Ovary (tissue), 9 donors: ENCODE results near the gene NCOR1. TPM values are rescaled to one million over a fixed set of nuclear protein-coding genes. Genes with fewer than 3 reads are reported as not detected.

Source experiments
- DNase-seq, 5 donors: peaks; one replicate each; pipeline ENCODE4 v3.0.0-alpha.2; 2019 to 2020
- H3K27ac ChIP-seq, 2 donors: fragments of 200-600 bp; one replicate each; pipeline versions ENCODE4 v1.5.1 to v1.8.0; 2019 to 2022
- H3K27me3 ChIP-seq: fragments of 200-600 bp; one replicate; pipeline ENCODE4 v1.8.0; 2022
- H3K36me3 ChIP-seq: fragments of 200-600 bp; sonication (generic); one replicate; pipeline ENCODE4 v1.5.1; 2019
- H3K4me1 ChIP-seq: one replicate; pipeline ENCODE4 v1.8.1; 2013; ENCODE audit warnings: mild to moderate bottlenecking, moderate library complexity; ENCODE audit not compliant: insufficient read depth
- H3K4me3 ChIP-seq: fragments of 200-600 bp; sonication (generic); one replicate; pipeline ENCODE4 v1.5.1; 2017
- H3K9me3 ChIP-seq, 2 donors: fragments of 200-600 bp in 1 of 2; sonication (generic) in 1 of 2; one replicate each; pipeline versions ENCODE4 v1.5.1 to v1.8.1; 2013 to 2019; ENCODE audit warnings: mild to moderate bottlenecking in 1 of 2, moderate library complexity in 1 of 2
- EP300 ChIP-seq: sonication (generic); formaldehyde crosslinking; IDR thresholded peaks from one replicate; pipeline ENCODE4 v1.6.1; 2017; ENCODE audit warnings: antibody characterized with exemption
- POLR2A ChIP-seq: fragments of 450-650 bp; IDR thresholded peaks from one replicate; pipeline ENCODE4 v1.6.1; 2017; ENCODE audit warnings: antibody characterized with exemption, mild to moderate bottlenecking, moderate library complexity
- WGBS, 3 donors: extraction: QIAGEN DNeasy Blood & Tissue Kit in 1 of 3; methylation state at CpG; one replicate each; pipeline versions ENCODE4 v1.1.5 to v1.1.7; 2013 to 2017; 5-methylcytosine and 5-hydroxymethylcytosine counted together
- intact Hi-C, 4 donors: fragments of 100-400 bp; cut with DNase I; formaldehyde crosslinking; loops; one replicate each; pipeline versions ENCODE4 v1.11.0 to v1.15.1; 2022 to 2023
- polyA plus RNA-seq, 2 donors: library from polyadenylated mRNA; stranded (reverse); fragments of 200-250 nt in 1 of 2; fragments of 350-450 nt in 1 of 2; fragmentation: Illumina TruSeq in 1 of 2; extraction: RNeasy Lipid Tissue Mini Kit (QIAGEN cat#74804) in 1 of 2; gene quantifications; one replicate each; pipeline ENCODE4 v1.2.3, GENCODE V29; 2013 to 2014
- total RNA-seq, 7 donors: library from RNA; depleted of rRNA in 2 of 7; stranded (reverse); fragments of >200 nt in 2 of 7; fragmentation: NEBNext Ultra II Directional in 3 of 7; extraction: Animal tissue kit (Norgen Biotek cat#: 25700) in 3 of 7; gene quantifications; one replicate each; pipeline versions ENCODE4 v1.1.0 to v1.2.4, GENCODE V29; 2016 to 2023
- TF ChIP-seq, protein P1 (sequence below), 3 donors: fragments of 450-650 bp in 2 of 3; fragments of 200-600 bp in 1 of 3; IDR thresholded peaks; one replicate each; pipeline versions ENCODE4 v1.5.1 to v1.8.0; 2016 to 2022; ENCODE audit warnings: antibody characterized with exemption in 3 of 3, mild to moderate bottlenecking in 1 of 3
- donor health status: DM: no; HTN: no; CAD: no; lungs with moderate emphysema.
- donor health status: DM: no; HTN: no; CAD: no.
- donor health status: Bipolar disorder and iron deficiency.
- donor health status: DM: yes; HTN: yes; CAD: no.
- donor health status: DM: no; HTN: no; CAD: no.
- donor health status: DM: yes; HTN: yes; CAD: no.

NCOR1 gene
- total and polyA plus RNA-seq, 9 donors: 32.4 to 142 (median 110) TPM

DNA sequence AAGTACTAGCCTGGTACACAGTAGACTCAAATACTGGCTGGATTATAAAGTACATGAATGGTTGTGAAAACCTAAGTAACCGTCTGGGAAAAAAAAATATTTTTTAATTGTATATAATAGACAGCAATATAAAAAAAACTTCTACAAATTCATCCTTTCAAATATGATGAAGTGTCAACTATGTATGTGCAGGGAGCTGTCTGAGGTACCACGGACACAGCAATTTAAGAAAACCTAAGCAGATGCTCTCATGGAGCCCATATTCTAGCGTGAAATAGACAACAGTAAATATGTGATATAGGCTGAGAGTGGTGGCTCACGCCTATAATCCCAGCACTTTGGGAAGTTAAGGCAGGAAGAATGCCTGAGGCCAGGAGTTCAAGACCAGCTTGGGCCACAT lies 111.1 kb downstream of the NCOR1 start:
- TF ChIP-seq EP300: no peak
- TF ChIP-seq POLR2A: no peak
- TF ChIP-seq, protein P1, sequence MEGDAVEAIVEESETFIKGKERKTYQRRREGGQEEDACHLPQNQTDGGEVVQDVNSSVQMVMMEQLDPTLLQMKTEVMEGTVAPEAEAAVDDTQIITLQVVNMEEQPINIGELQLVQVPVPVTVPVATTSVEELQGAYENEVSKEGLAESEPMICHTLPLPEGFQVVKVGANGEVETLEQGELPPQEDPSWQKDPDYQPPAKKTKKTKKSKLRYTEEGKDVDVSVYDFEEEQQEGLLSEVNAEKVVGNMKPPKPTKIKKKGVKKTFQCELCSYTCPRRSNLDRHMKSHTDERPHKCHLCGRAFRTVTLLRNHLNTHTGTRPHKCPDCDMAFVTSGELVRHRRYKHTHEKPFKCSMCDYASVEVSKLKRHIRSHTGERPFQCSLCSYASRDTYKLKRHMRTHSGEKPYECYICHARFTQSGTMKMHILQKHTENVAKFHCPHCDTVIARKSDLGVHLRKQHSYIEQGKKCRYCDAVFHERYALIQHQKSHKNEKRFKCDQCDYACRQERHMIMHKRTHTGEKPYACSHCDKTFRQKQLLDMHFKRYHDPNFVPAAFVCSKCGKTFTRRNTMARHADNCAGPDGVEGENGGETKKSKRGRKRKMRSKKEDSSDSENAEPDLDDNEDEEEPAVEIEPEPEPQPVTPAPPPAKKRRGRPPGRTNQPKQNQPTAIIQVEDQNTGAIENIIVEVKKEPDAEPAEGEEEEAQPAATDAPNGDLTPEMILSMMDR (IDR thresholded peaks at IDR 0.05): no peak
- intact Hi-C loops: no loop called here
- 90 to 98% (median 94%) methylated on average over 4 of the region's 4 CpGs for WGBS, 3 donors

DNA sequence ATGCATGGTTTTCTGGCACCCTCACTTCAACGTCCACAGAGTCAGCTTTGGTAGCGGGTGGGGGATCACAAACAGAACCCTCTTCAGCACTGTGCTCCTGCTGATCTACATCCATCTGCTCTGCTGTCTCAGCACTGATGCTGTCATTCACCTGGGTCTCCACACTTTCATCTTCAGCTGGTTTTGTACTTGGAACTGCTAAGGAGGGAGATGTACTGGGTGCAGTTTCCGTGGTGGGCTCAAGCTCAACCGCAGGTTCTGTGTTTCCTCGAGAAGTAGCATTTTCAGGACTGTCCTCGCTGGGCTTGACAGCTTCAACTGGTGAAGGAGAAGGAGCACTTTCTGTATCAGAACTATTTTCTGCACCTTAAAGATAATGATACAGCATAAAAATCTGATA lies 113.9 kb downstream of the NCOR1 start:
- Histone ChIP-seq H3K27ac (no peak overlapping the region), H3K27me3 (no peaks in the 10 kb centered on the region), H3K4me3 (no peak overlapping the region), H3K9me3 (no peaks in the 10 kb centered on the region), H3K36me3 (no peaks in the 10 kb centered on the region), H3K4me1 (peaks cover 6% of the 10 kb centered on the region)
- TF ChIP-seq, protein P1 (IDR thresholded peaks at IDR 0.05): no peak
- TF ChIP-seq POLR2A (no peak), EP300 (no peak)
- intact Hi-C loops: no loop called here
- 92 to 97% (median 94%) methylated on average over 6 of the region's 6 CpGs for WGBS, 3 donors
- no peak for DNase-seq

More for the DNA sequence above, 111.1 kb downstream of the NCOR1 start:
- Histone ChIP-seq H3K27ac (no peak overlapping the region), H3K9me3 (no peaks in the 10 kb centered on the region), H3K27me3 (no peaks in the 10 kb centered on the region), H3K36me3 (no peaks in the 10 kb centered on the region), H3K4me3 (no peak overlapping the region), H3K4me1 (peaks cover 9% of the 10 kb centered on the region)
- no peak for DNase-seq

DNA sequence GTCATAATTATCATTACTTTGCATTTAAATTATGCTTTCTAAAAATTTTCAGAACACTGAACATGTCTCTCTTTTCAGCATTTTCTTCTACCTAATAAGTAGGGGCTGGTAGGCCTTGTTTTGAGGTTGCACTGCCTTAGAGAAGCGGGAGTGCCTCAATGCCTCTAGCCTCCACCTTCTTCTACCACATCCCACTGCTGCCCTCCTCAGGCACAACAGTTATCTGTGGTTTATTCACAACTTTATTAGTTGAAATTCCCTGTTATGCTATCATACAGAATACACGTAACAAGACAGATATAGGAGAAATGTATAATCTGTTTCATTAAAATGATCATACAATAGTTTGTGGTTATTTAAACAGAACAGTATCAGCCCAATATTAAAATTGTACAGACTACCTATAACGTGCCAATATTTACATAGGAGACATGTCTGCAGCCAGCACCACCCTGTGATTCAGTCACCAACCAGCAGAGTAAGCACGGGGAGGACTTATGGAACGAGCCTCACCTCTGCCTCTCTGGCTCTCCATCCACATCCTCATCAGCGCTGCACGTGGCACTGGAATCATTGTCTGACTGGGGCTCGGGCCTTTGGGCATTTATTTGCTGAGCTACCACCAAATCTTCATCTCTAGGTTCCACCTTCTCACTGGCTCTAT lies 114.5 kb downstream of the NCOR1 start:
- no peak for TF ChIP-seq POLR2A
- TF ChIP-seq EP300: no peak
- TF ChIP-seq, protein P1 (IDR thresholded peaks at IDR 0.05): no peak
- WGBS, 3 donors: 86 to 94% (median 93%) methylated on average over 8 of the region's 8 CpGs
- Histone ChIP-seq H3K4me3 (no peak overlapping the region), H3K27me3 (no peaks in the 10 kb centered on the region), H3K4me1 (peaks cover 5% of the 10 kb centered on the region), H3K36me3 (no peaks in the 10 kb centered on the region), H3K27ac (no peak overlapping the region), H3K9me3 (no peaks in the 10 kb centered on the region)
- intact Hi-C loops: no loop called here
- no peak for DNase-seq

DNA sequence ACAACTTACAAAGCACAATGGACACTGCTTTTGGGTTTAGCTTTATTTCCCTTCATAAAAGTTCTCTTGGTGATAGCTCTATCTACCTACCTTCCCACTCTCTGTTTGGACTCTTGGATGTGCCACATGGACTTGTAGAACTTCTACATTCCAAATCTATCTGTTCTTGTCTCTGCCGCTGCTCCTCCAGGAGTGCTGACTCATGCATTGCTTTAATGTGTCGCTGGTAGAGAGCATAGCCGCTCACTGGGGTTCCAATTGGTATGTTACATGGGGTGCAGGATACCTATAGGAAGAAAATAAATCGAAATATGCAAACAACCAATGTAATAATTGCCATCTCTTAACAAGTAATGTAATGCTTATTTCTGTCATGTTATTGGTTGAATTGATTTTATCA lies 123.6 kb downstream of the NCOR1 start:
- intact Hi-C loops: no loop called here
- H3K4me3 ChIP-seq: no peak overlapping the region
- H3K27ac ChIP-seq: no peak overlapping the region
- H3K27me3 ChIP-seq: no peaks in the 10 kb centered on the region
- no peak for TF ChIP-seq POLR2A
- TF ChIP-seq, protein P1 (IDR thresholded peaks at IDR 0.05): no peak
- no peak for TF ChIP-seq EP300
- H3K4me1 ChIP-seq: no peaks in the 10 kb centered on the region
- no peak for DNase-seq
- 92 to 97% (median 97%) methylated on average over 4 of the region's 4 CpGs for WGBS, 3 donors
- H3K9me3 ChIP-seq: no peaks in the 10 kb centered on the region
- no peaks in the 10 kb centered on the region for H3K36me3 ChIP-seq
